ENCODE measurements around the gene CD248.

DNA sequence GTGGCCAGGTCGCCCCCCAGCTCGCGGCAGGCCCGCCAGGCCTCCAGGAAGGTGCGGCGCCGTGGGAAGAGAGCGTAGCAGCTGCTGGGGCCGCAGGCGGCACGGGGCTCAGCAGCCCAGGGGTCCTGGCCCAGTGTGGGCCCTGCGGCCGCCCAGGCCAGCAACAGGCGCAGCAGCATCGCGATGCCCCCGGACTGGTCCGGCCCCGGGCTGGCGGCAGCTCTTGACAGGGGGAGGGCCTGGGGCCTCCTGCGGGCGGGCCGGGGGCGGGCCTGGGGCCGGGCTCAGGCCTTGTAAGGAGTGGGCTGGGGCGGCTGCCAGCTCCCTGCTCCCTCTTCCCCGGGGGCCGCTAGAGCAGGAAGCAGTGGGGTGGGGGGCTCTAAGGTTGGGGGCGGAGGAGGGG is at the start of gene CD248:
- no peak for TF ChIP-seq EZH2 (IDR thresholded peaks at IDR 0.05; ENCODE audit: borderline replicate concordance, insufficient read depth, low read depth, low read length, poor library complexity, severe bottlenecking)
- TF ChIP-seq, protein P1, sequence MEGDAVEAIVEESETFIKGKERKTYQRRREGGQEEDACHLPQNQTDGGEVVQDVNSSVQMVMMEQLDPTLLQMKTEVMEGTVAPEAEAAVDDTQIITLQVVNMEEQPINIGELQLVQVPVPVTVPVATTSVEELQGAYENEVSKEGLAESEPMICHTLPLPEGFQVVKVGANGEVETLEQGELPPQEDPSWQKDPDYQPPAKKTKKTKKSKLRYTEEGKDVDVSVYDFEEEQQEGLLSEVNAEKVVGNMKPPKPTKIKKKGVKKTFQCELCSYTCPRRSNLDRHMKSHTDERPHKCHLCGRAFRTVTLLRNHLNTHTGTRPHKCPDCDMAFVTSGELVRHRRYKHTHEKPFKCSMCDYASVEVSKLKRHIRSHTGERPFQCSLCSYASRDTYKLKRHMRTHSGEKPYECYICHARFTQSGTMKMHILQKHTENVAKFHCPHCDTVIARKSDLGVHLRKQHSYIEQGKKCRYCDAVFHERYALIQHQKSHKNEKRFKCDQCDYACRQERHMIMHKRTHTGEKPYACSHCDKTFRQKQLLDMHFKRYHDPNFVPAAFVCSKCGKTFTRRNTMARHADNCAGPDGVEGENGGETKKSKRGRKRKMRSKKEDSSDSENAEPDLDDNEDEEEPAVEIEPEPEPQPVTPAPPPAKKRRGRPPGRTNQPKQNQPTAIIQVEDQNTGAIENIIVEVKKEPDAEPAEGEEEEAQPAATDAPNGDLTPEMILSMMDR (IDR thresholded peaks at IDR 0.05): no peak
